Endodermal cell (in vitro differentiated cells): ENCODE results near the gene ITLN1. TPM values are rescaled to one million over a fixed set of nuclear protein-coding genes. Genes with fewer than 3 reads are reported as not detected.

Experiments
- DNase-seq: peaks from one replicate; pipeline ENCODE4 v3.0.0-alpha.2; 2017
- H3K27ac ChIP-seq: 2 replicates; pipeline ENCODE4 v1.5.1; 2013; ENCODE audit warnings: mild to moderate bottlenecking, low read depth, low read length, moderate library complexity
- H3K27me3 ChIP-seq: 2 replicates; pipeline ENCODE4 v1.6.1; 2013; ENCODE audit warnings: mild to moderate bottlenecking, low read length, moderate library complexity; ENCODE audit not compliant: insufficient read depth, control insufficient read depth, poor library complexity, severe bottlenecking
- H3K36me3 ChIP-seq: 2 replicates; pipeline ENCODE4 v1.7.0; 2013; ENCODE audit warnings: mild to moderate bottlenecking, low read length, moderate library complexity; ENCODE audit not compliant: control insufficient read depth, insufficient read depth
- H3K4me1 ChIP-seq: one replicate; pipeline ENCODE4 v1.7.0; 2013; ENCODE audit warnings: low read length; ENCODE audit not compliant: control insufficient read depth, insufficient read depth
- H3K4me3 ChIP-seq: 2 replicates; pipeline ENCODE4 v1.5.1; 2013; ENCODE audit warnings: mild to moderate bottlenecking, low read length, moderate library complexity
- H3K9ac ChIP-seq: 2 replicates; pipeline ENCODE4 v1.6.1; 2013; ENCODE audit warnings: mild to moderate bottlenecking, low read length, moderate library complexity; ENCODE audit not compliant: poor library complexity, severe bottlenecking; ENCODE audit errors: extremely low read depth
- H3K9me3 ChIP-seq: 2 replicates; pipeline ENCODE4 v1.6.1; 2013; ENCODE audit warnings: mild to moderate bottlenecking, low read length, moderate library complexity; ENCODE audit not compliant: control insufficient read depth
- H3K27ac Mint-ChIP-seq: 2 replicates; pipeline ENCODE4 v1.8.0; 2020; ENCODE audit warnings: mixed read lengths
- H3K27me3 Mint-ChIP-seq: 2 replicates; pipeline ENCODE4 v1.8.0; 2021; ENCODE audit warnings: mild to moderate bottlenecking, mixed read lengths; ENCODE audit not compliant: insufficient read depth
- H3K36me3 Mint-ChIP-seq: 2 replicates; pipeline ENCODE4 v1.8.0; 2020; ENCODE audit warnings: low read depth, mixed read lengths
- H3K4me1 Mint-ChIP-seq: 2 replicates; pipeline ENCODE4 v1.8.0; 2020; ENCODE audit warnings: mixed read lengths
- H3K4me3 Mint-ChIP-seq: 2 replicates; pipeline ENCODE4 v1.8.0; 2020; ENCODE audit warnings: mild to moderate bottlenecking, moderate library complexity, mixed read lengths
- H3K9me3 Mint-ChIP-seq: 2 replicates; pipeline ENCODE4 v1.8.0; 2020; ENCODE audit warnings: mild to moderate bottlenecking, mixed read lengths
- WGBS, 2 experiments: methylation state at CpG; one replicate each; pipeline versions ENCODE4 v1.1.5 to v1.1.7; 2013; ENCODE audit warnings: missing lambda C conversion rate in 2 of 2, mixed read lengths in 1 of 2; ENCODE audit not compliant: insufficient coverage in 1 of 2, insufficient read length in 1 of 2; 5-methylcytosine and 5-hydroxymethylcytosine counted together
- total RNA-seq, 2 donors: library from RNA; stranded (reverse); fragmentation: NEBNext Ultra II Directional in 1 of 2; extraction: Animal tissue kit (Norgen Biotek cat#: 25700) in 1 of 2; gene quantifications; 2 replicates in 1 of 2; 3 replicates in 1 of 2; pipeline ENCODE4 v1.2.1, GENCODE V29; 2021
- TF ChIP-seq, protein P1 (sequence below): fragments of 200-600 bp; sonication (generic); conservative IDR thresholded peaks from 2 replicates; pipeline ENCODE4 v1.5.0; 2021; ENCODE audit warnings: antibody characterized with exemption, mild to moderate bottlenecking

Gene ITLN1
- total RNA-seq, 2 donors from 2014 or later, result 0.22 to 0.51 TPM

DNA sequence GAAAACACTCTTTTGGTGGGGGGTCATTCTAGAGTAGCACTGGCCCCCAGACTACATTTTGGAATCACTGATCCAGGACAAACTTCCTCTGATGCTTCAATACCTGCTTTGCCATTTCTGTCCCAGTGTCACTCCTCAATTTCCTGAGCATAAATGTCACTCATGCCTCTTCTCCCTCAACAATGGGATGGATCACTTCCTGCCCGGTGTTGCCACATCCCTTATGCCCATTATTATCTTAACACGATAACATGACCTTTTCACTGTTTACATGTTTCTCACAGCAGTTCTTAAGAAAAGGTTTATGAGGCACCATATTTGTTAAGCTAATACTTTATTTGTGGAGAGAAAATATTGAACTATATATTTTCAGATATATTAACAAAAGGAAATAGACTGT lies 3.9 kb upstream of the ITLN1 start:
- Histone ChIP-seq H3K9ac (no peak overlapping the region), H3K4me3 (no peak overlapping the region), H3K4me1 (no peaks in the 10 kb centered on the region), H3K36me3 (no peaks in the 10 kb centered on the region), H3K27me3 (no peaks in the 10 kb centered on the region), H3K9me3 (peaks cover 5% of the 10 kb centered on the region), H3K27ac (no peak overlapping the region)
- TF ChIP-seq, protein P1, sequence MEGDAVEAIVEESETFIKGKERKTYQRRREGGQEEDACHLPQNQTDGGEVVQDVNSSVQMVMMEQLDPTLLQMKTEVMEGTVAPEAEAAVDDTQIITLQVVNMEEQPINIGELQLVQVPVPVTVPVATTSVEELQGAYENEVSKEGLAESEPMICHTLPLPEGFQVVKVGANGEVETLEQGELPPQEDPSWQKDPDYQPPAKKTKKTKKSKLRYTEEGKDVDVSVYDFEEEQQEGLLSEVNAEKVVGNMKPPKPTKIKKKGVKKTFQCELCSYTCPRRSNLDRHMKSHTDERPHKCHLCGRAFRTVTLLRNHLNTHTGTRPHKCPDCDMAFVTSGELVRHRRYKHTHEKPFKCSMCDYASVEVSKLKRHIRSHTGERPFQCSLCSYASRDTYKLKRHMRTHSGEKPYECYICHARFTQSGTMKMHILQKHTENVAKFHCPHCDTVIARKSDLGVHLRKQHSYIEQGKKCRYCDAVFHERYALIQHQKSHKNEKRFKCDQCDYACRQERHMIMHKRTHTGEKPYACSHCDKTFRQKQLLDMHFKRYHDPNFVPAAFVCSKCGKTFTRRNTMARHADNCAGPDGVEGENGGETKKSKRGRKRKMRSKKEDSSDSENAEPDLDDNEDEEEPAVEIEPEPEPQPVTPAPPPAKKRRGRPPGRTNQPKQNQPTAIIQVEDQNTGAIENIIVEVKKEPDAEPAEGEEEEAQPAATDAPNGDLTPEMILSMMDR, result no peak
- Mint-ChIP-seq H3K4me1 (peaks cover 9% of the 10 kb centered on the region), H3K27ac (no peak overlapping the region), H3K36me3 (no peaks in the 10 kb centered on the region), H3K4me3 (no peak overlapping the region), H3K27me3 (peaks cover 5% of the 10 kb centered on the region), H3K9me3 (peaks cover 15% of the 10 kb centered on the region)
- 48% methylated on average over 2 of the region's 2 CpGs; no CpG with 5 or more reads in 1 of the 2 experiments for WGBS, 2 experiments
- DNase-seq, result no peak

DNA sequence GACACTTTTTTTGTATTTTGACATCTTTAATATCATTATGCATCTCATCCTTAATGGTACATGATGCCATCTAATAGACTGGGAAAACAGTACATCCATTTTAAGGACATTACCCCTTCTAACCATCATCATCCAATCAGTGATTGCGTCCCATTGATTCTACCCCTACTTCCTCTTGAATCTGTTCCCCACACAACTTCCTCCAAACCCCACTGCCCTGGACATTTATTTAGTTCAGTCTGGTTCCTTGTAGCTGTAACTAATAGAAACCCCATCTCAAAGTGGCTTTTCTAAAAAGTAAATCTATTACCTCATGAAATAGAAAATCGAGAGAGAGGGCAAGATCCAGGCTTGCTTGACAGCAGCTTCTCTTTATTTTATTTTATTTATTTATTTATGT lies 2.1 kb upstream of the ITLN1 start:
- Mint-ChIP-seq H3K27ac (no peak overlapping the region), H3K36me3 (no peaks in the 10 kb centered on the region), H3K4me3 (no peak overlapping the region), H3K9me3 (peaks cover 6% of the 10 kb centered on the region), H3K4me1 (peaks cover 15% of the 10 kb centered on the region), H3K27me3 (peaks cover 1% of the 10 kb centered on the region)
- TF ChIP-seq, protein P1, result no peak
- Histone ChIP-seq H3K4me3 (no peak overlapping the region), H3K9ac (no peak overlapping the region), H3K27me3 (no peaks in the 10 kb centered on the region), H3K36me3 (no peaks in the 10 kb centered on the region), H3K9me3 (peaks cover 3% of the 10 kb centered on the region), H3K27ac (no peak overlapping the region), H3K4me1 (no peaks in the 10 kb centered on the region)
- DNase-seq, result no peak
- WGBS, 2 experiments, result 94 to 100% methylated on average over 1 of the region's 2 CpGs

DNA sequence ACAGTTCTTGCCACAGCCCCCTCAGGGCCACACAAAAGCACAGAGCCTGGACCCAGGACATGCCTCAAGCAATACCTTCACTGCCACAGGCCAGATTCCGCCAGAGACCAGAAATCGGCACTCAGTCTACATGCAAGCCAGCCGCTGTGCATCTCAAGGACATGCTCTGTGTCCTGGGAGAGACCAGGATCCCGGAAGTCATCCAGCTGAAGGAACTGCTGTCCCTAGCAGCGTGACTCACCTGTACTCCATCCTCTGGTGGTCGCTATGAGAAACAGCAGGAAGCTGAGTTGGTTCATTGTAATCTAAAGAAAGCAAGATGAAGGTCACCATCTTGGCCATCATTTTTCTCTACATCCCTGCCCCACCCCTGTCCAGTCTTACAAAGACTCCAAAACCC lies 401 bp downstream of the ITLN1 start:
- Mint-ChIP-seq H3K27me3 (no peaks in the 10 kb centered on the region), H3K27ac (no peak overlapping the region), H3K4me3 (no peak overlapping the region), H3K9me3 (no peaks in the 10 kb centered on the region), H3K36me3 (no peaks in the 10 kb centered on the region), H3K4me1 (peaks cover 15% of the 10 kb centered on the region)
- H3K27me3 ChIP-seq, result no peaks in the 10 kb centered on the region
- no peaks in the 10 kb centered on the region for H3K9me3 ChIP-seq
- 72 to 82% methylated on average over 4 to 6 of the region's 6 CpGs for WGBS, 2 experiments
- H3K36me3 ChIP-seq, result no peaks in the 10 kb centered on the region
- H3K9ac ChIP-seq, result no peak overlapping the region
- H3K4me1 ChIP-seq, result no peaks in the 10 kb centered on the region
- TF ChIP-seq, protein P1, result peak; percentile 76
- peak; percentile 71 for DNase-seq
- no peak overlapping the region for H3K27ac ChIP-seq
- H3K4me3 ChIP-seq, result no peak overlapping the region
